ENCODE results near the gene TOPAZ1. TPM values are rescaled to one million over a fixed set of nuclear protein-coding genes. Genes with fewer than 3 reads are reported as not detected.
"Not testable (repeated sequence)": the region's sequence is repeated elsewhere in the genome, so short reads cannot be mapped to it uniquely, and the experiment has no call there.

TOPAZ1 gene
- total RNA-seq, 1 donor from 2014 or later: not detected

DNA sequence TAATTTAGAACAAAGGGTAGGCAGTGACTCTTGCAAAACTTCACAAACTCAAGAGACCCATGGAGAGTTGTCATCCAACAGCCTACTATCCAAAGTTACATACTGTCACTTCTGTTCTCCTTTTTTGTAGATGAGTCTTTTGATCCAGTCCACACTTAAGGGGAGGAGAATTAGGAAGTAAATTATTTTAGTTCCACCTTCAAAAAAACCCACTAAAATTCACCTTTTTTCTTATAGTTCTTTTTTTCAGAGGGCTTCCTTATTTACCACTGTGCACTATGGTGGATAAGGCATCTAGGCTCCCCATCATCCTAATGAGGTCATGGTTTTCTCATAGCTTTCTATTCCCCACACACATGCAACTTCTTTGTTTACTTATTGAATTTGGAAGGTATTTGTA, 88.3 kb downstream of the TOPAZ1 start:
- DNase-seq (ENCODE audit: low read depth, low spot score): no peak

DNA sequence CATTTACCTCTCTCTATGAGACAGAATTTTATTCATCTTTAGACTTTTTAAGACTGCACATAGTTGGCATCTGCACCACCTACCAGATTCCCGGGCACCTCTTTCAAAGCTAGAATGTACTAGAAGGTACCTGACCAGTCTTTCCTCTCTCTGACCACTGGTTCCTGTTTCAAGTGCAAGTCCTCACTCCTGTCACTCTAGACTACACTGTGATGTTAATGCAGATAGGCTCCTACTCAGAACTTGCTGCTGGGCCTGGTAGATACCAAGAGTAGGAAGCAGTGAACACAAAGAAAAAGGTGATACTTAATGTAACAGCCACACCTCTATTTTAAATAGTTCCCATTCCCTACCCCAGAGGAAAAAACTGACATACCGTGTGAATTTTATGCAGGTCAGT, 88.8 kb downstream of the TOPAZ1 start:
- DNase-seq (ENCODE audit: low read depth, low spot score): no peak

DNA sequence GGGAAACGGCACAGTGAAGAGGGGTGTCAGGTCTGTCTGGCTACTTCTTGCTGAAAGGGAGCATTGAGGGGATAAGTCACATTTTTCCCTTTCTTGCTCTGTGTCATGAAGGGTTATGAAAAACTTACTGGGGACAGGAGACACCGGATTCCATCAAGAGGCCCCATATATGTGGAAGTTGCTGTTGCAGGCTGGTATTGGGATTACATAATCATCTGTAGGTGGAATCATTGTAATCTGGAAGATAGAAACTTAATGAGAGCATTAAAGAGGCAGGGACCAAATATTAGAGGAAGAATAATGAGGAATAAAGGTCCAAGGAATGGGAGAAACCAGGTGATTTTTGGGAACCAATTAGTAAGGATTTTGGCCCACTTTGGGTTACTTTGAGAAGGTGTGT, 92.6 kb downstream of the TOPAZ1 start:
- no peak for DNase-seq (ENCODE audit: low read depth, low spot score)

DNA sequence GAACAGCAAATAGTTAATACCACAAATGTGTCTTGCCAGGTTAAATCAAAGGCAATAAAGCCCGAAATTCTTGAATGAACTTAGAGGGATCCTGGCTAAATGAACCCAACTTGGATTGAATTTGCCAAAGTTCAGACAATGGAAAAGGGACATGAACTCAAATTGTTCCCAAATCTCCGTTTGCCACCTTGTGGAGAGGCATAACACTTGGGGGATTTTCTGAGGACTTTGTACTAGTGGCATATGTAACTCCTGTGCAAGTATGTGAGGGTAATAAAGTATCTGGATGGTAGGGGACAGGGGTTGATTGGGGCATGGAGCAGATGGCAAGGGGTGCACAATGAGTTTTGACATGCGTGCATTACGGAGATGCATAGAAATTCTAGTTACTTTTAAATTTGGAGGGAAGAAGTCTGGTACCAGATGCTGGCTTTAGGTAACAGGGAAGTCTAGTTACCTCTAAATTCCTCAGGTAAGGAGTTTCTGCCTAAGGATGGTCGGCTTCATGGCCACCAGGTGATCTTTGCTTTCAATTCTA, 95.6 kb downstream of the TOPAZ1 start:
- DNase-seq (ENCODE audit: low read depth, low spot score): no peak

DNA sequence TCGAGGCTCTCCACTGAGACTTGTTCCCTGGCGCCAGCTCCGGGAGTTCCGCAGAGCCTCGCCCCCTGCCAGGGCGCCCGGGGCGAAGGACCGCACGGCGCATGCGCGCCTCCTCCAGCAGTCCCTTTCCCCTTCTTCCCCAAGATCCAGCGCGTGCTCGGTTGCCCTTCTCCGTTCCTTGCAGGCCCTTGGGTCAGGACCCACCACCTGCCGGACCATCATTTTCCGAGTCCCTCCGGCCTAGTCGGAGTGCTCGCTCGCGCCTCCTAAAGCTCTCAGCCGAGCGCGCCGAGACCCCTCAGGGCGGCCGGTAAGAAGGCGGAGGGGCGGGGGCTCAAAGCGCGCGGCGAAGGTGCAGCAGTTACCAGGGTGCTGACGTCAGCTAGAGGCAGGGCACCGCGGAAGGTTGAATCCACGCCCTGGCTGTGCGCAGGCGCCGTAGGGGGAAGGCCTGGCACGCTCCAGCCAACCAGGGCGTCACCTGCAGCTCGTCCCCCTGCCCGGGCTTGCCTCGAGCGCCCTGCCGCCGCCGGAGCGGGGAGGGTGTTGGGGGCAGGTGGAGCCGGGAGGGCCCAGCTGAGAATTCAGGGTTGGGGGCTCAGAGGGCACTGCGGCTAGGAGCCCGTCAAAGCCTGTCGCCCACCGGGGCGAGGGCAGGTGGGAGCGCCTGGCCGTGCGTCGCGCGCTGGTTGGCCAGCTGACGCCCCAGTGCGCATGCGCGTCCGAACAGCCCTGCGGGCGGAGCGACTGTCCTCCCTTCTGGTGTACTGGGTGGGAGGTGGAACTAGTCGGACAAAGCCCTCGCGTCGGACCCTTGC, 96.5 kb downstream of the TOPAZ1 start, which contains the start of gene TCAIM:
Gene TCAIM, plus strand, starts transcription at position 757 of the 818 bp plus-strand sequence. CDS start 16,017 bp downstream, outside the sequence.
- DNase-seq (ENCODE audit: low read depth, low spot score): peak; percentile 88

- no peak for DNase-seq (ENCODE audit: low read depth, low spot score)
Measured at GRCh38 chr3:44338828-44339127, 97.1 kb downstream of the TOPAZ1 start.

GRCh38 chr3:44339181-44340057, 97.7 kb downstream of the TOPAZ1 start:
- no peak for DNase-seq (ENCODE audit: low read depth, low spot score)

- no peak for DNase-seq (ENCODE audit: low read depth, low spot score)
Measured at GRCh38 chr3:44340058-44340395, 98.3 kb downstream of the TOPAZ1 start.

DNA sequence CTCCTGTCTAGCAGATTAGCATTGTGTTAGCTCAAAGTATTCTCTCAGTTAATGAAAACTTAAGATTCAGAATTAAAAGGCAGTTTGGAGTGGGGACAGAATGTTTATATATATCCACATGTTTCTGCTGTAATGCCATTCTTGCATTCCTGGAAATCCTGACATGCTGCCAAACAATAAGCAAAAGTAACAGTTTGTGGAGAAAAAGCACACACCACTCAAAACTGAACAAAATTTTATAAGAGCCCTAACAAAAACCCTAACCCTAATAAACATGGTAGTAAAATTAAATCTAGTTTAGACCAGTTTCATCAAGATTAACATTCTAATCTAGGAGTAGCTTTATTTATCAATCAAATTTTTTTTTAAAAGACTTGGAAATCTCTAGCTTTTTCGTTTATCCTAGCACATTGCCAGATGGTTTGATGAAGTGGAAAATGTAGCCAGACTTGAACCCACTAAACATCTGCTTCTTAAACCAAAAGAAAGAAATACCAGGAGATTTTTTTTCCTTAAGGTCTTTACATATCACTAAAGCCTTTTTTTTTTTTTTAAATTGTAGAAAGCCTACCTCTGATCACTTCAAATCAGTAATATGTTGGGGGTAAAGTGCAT, 100.6 kb downstream of the TOPAZ1 start:
- no peak for DNase-seq (ENCODE audit: low read depth, low spot score)

- DNase-seq (ENCODE audit: low read depth, low spot score): no peak
Measured at GRCh38 chr3:44343421-44343820, 101.7 kb downstream of the TOPAZ1 start.

DNA sequence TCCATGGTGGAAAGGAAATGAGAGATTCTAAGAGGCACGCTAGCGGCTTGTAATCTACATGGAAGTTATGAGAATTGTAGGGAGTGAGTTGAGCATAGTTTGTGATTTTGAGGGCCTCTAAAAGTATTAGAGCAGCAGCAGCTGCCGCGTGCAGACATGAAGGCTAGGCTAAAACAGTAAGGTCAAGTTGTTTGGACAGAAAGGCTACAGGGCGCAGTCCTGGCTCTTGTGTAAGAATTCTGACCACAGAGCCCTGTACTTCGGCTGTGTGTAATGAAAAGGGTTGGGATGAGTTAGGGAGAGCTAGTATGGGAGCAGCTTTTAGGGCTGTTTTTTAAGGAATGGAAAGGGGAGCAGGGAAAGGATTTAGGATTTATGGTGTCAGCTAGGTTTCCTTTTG, 104.9 kb downstream of the TOPAZ1 start:
- not testable (repeated sequence) for DNase-seq (ENCODE audit: low read depth, low spot score)

DNA sequence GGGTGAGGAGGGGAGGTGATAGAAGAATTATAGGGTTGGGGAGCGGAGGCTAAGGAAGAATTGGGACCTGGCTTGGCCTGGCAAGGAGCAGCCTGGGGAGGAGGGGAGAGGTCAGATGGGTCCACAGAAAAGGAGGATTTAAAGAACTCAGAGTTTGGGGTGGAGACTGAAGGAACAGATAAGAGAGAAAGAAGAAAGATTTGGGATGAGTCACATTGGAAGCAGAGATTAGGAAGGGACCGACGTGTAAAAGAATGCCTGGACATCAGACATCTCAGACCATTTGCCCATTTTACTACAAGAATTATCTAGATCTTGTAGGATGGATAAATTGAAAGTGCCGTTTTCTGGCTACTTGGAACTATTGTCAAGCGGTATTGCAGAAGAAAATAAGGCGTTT, 107.3 kb downstream of the TOPAZ1 start:
- no peak for DNase-seq (ENCODE audit: low read depth, low spot score)

GRCh38 chr3:44353355-44353924, 111.8 kb downstream of the TOPAZ1 start:
- no peak for DNase-seq (ENCODE audit: low read depth, low spot score)

GRCh38 chr3:44355362-44356033, 113.8 kb downstream of the TOPAZ1 start:
- DNase-seq (ENCODE audit: low read depth, low spot score): peak; percentile 24

GRCh38 chr3:44359146-44359751, 117.6 kb downstream of the TOPAZ1 start:
- DNase-seq (ENCODE audit: low read depth, low spot score): no peak

DNA sequence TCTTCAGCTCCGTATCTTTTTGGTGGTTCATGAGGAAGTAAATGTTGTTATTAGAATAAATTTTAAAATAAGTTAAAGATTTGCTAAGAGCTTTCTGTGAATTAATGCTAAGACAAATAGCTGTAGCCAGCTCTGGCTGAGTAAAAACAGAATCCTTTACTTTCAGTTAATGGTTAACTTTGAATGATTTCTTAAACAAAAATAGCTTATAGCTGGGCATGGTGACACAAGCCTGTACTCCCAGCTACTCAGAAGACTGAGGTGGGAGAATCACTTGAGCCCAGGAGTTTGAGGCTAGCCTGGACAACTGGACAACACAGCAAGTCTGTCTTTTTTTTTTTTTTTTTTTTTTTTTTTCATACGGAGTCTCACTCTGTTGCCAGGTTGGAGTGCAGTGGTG, 121.9 kb downstream of the TOPAZ1 start:
- no peak for DNase-seq (ENCODE audit: low read depth, low spot score)

DNA sequence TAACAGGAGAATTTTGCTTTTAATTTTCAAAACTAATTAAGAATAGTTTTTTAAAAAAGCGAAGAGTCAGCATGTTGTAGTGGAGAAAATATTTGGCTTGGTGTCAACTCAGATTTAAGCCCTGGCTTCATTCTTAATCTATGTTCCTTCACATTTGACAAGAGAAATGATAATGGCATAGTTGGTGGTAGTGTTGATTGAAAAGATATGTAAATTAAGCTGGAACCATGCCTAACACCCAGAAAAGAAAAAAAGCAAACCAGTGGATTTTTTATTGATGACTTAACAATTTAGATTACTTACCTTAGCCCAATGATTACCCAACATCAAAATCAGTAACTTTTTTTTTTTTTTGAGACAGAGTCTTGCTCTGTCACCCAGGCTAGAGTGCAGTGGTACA, 124.3 kb downstream of the TOPAZ1 start:
- DNase-seq (ENCODE audit: low read depth, low spot score): no peak

DNA sequence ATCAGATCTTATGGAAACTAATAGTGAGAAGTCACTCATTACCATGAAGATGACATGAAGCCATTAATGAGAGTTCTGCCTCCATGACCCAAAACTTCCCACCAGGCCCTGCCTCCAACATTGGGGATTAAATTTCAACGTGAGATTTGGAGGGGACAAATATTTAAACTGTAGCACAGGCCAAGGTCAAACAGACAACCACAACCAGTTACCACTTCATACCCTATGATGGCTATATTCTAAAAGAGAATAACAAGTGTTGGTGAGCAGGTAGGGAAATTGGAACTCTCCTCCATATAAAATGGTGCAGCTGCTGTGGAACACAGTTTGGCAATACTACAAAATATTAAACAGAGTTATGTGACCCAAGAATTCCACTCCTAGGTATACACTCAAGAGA, 133.8 kb downstream of the TOPAZ1 start:
- no peak for DNase-seq (ENCODE audit: low read depth, low spot score)
